Tibial artery (tissue), 4 donors: Measurements from ENCODE around the gene SLAMF6.

Experiments used
- DNase-seq, 2 donors: peaks; one replicate each; pipeline ENCODE4 v3.0.0-alpha.2; 2019
- H3K27ac ChIP-seq, 2 donors: fragments of 200-600 bp; sonication (generic) in 1 of 2; 1 replicate in 1 of 2; 2 replicates in 1 of 2; pipeline ENCODE4 v1.5.1; 2018 to 2019; ENCODE audit warnings: mild to moderate bottlenecking in 1 of 2
- H3K27me3 ChIP-seq, 2 donors: fragments of 200-600 bp; sonication (generic) in 1 of 2; one replicate each; pipeline versions ENCODE4 v1.5.1 to v1.6.0; 2016 to 2019
- H3K36me3 ChIP-seq, 3 donors: fragments of 200-600 bp; sonication (generic) in 2 of 3; one replicate each; pipeline ENCODE4 v1.5.1; 2016 to 2019; ENCODE audit warnings: mild to moderate bottlenecking in 2 of 3
- H3K4me1 ChIP-seq, 4 donors: fragments of 200-600 bp; sonication (generic) in 2 of 4; 1 replicate in 3 of 4; 2 replicates in 1 of 4; pipeline ENCODE4 v1.5.1; 2016 to 2019
- H3K4me3 ChIP-seq, 2 donors: fragments of 200-600 bp; sonication (generic) in 1 of 2; 1 replicate in 1 of 2; 2 replicates in 1 of 2; pipeline ENCODE4 v1.5.1; 2018 to 2019; ENCODE audit warnings: mild to moderate bottlenecking in 2 of 2
- H3K9me3 ChIP-seq, 3 donors: fragments of 200-600 bp; sonication (generic) in 1 of 3; one replicate each; pipeline ENCODE4 v1.5.1; 2016 to 2019
- intact Hi-C: fragments of 100-400 bp; cut with DNase I; formaldehyde crosslinking; loops from one replicate; pipeline ENCODE4 v1.15.0; 2023; ENCODE audit warnings: low total_unique reads
- TF ChIP-seq, protein P1 (sequence below), 2 experiments: fragments of 200-600 bp in 1 of 2; fragments of 450-650 bp in 1 of 2; IDR thresholded peaks; one replicate each; pipeline ENCODE4 v1.5.1; 2017 to 2019; ENCODE audit warnings: antibody characterized with exemption in 2 of 2, mild to moderate bottlenecking in 1 of 2, moderate library complexity in 1 of 2

SLAMF6 gene

DNA sequence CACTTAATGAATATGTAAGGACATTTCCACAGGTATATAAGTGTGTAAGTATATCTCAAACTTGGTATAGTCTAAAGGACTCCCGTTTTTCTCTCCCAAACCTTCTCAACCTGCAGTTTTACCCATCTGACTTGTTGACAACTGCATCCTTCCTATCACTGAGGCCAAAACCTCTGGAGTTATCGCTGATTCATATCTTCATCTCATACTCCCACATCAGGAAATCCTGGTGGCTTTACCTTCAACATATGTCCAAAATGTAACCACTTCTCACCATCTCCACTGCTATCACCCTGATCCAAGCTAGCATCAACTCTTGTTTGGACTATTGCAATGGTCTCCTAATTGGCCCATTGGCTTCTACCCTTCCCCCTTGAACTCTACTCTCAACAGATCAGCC is 30.4 kb downstream of the SLAMF6 start:
- intact Hi-C loops, result no loop called here
- Histone ChIP-seq H3K4me3 (no peak overlapping the region), H3K4me1 (no peaks in the 10 kb centered on the region), H3K27me3 (peaks cover 0 to 4% of the 10 kb centered on the region in 2 donors), H3K27ac (no peak overlapping the region), H3K36me3 (no peaks in the 10 kb centered on the region), H3K9me3 (no peaks in the 10 kb centered on the region)
- DNase-seq, result no peak
- TF ChIP-seq, protein P1, sequence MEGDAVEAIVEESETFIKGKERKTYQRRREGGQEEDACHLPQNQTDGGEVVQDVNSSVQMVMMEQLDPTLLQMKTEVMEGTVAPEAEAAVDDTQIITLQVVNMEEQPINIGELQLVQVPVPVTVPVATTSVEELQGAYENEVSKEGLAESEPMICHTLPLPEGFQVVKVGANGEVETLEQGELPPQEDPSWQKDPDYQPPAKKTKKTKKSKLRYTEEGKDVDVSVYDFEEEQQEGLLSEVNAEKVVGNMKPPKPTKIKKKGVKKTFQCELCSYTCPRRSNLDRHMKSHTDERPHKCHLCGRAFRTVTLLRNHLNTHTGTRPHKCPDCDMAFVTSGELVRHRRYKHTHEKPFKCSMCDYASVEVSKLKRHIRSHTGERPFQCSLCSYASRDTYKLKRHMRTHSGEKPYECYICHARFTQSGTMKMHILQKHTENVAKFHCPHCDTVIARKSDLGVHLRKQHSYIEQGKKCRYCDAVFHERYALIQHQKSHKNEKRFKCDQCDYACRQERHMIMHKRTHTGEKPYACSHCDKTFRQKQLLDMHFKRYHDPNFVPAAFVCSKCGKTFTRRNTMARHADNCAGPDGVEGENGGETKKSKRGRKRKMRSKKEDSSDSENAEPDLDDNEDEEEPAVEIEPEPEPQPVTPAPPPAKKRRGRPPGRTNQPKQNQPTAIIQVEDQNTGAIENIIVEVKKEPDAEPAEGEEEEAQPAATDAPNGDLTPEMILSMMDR (IDR thresholded peaks at IDR 0.05), result no peak

DNA sequence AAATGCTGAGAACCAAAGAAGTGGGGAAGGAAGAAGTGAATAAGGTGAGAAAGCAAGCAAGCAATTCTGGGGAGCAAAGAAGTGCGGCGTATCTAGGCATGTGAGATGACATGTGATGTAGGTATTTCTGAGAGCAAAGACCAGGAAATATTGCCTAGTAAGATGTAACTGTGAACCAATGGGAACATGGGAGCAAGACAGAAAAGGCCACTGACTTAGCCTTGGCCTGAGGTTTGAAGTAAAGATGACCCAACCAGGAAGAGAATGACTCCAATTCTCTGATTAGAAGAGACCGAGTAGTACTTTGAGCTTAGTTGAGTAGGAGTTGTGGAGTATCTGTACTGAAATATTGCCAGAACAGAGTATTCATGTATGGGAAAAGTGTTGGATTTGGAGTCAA is 31.1 kb downstream of the SLAMF6 start:
- intact Hi-C loops, result no loop called here
- DNase-seq, result no peak
- H3K4me1 ChIP-seq, result no peaks in the 10 kb centered on the region
- H3K36me3 ChIP-seq, result no peaks in the 10 kb centered on the region
- TF ChIP-seq, protein P1 (IDR thresholded peaks at IDR 0.05), result no peak
- H3K4me3 ChIP-seq, result no peak overlapping the region
- H3K27me3 ChIP-seq, result peaks cover 0 to 4% of the 10 kb centered on the region in 2 donors
- no peak overlapping the region for H3K27ac ChIP-seq
- no peaks in the 10 kb centered on the region for H3K9me3 ChIP-seq

DNA sequence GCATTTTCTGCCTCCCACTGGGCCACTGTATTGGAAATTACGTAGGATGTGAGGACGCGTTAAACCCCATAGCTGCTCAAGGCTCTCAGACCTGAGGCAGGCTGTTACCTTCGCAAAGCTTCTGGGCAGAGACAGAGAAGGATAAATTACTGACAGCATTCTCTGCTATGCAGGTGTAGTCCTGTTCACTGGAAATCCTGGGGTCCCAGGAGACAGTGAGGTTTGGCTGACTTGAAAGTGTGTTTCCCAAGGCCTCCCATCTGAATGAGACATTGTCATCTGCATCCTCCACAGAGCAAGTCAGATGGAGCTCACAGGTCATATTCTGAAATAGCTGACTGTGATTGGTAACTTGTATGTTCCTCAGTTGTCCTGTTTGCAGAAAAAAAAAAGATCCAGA is 32.0 kb downstream of the SLAMF6 start:
- Histone ChIP-seq H3K9me3 (no peaks in the 10 kb centered on the region), H3K36me3 (no peaks in the 10 kb centered on the region), H3K27me3 (peaks cover 0 to 4% of the 10 kb centered on the region in 2 donors), H3K4me1 (no peaks in the 10 kb centered on the region), H3K4me3 (no peak overlapping the region), H3K27ac (no peak overlapping the region)
- no peak for DNase-seq
- TF ChIP-seq, protein P1 (IDR thresholded peaks at IDR 0.05), result no peak
- intact Hi-C loops, result no loop called here

DNA sequence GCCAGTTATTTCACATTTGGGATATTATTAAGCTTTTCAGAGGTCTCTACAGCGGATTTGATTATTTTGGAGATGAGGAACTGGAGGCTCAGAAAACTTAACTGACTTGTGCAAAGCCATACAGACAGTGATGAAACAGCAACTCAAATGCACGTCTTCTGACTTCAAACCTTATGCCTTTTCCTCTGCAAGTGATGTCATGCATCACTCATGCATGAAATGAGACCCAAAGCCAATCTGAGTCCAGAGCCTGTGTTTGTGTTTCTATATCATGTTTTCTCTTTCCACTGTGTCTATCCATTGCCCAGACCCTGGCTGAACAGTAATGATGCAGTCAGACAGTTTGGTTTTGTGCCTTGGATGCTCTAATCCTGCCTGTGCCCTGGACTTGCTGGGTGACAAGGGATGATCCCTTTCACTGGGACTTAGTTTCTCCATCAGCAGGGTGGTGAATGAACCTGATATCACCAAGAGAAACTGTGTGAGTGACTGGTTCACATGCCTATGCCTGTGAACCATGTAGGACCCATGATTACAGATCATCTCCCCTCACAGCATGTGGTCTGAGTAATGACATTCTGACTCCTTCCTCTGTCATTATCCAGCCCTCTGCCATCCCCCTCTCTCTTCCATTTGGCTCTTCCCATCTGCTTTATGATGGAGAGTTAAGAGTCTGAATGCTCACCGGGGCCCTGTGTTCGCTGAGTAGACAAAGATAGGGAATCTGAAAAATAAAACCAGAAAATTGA is 33.4 kb downstream of the SLAMF6 start:
- no peaks in the 10 kb centered on the region for H3K36me3 ChIP-seq
- no peaks in the 10 kb centered on the region for H3K4me1 ChIP-seq
- TF ChIP-seq, protein P1 (IDR thresholded peaks at IDR 0.05), result no peak
- no peak overlapping the region for H3K4me3 ChIP-seq
- H3K27me3 ChIP-seq, result peaks cover 0 to 4% of the 10 kb centered on the region in 2 donors
- intact Hi-C loops, result no loop called here
- DNase-seq, result no peak
- H3K27ac ChIP-seq, result no peak overlapping the region
- no peaks in the 10 kb centered on the region for H3K9me3 ChIP-seq

DNA sequence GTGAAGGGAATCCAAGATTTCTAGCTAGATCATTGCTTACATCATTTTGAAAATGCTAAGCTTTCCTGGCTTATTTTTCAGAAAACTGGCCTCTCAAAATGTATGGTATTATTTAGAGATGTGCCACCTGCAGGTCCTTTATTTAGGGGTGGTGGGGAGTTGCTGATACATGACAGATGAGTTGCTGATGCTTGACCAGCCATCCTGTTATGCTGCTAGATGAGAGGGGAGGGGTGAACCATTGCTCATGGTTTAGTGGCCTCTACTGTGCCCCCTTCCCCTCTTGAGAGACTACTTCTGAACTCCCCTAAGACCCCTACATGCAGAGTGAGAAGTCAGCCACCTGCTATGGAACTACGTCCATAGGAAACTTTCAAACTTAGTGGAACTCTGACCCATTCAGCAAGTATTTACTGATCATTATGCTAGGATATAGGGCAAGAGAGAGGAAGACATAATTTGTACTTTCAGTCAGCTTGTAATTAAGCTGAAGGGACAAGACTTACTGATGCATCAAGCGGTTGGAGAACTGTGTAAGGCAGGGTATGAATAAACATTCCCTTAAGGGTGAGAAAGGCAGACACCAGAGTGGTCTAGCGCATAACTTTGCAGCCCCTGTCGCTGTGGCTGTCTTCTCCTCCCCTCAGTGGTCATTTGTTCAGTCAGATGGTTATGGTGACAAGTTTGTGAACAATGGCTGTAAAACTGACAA is 34.6 kb downstream of the SLAMF6 start:
- no peak for DNase-seq
- TF ChIP-seq, protein P1 (IDR thresholded peaks at IDR 0.05), result no peak
- Histone ChIP-seq H3K9me3 (no peaks in the 10 kb centered on the region), H3K36me3 (no peaks in the 10 kb centered on the region), H3K27ac (no peak overlapping the region), H3K27me3 (peaks cover 0 to 4% of the 10 kb centered on the region in 2 donors), H3K4me3 (no peak overlapping the region), H3K4me1 (no peaks in the 10 kb centered on the region)
- intact Hi-C loops, result no loop called here
